NT2/D1 (cell line): Measurements from ENCODE around the gene CYP51A1.

Experiments
- YY1 ChIP-seq: IDR thresholded peaks from 2 replicates; pipeline ENCODE4 v1.6.1; 2011; ENCODE audit not compliant: insufficient read length, insufficient read depth
- ZNF274 ChIP-seq: IDR thresholded peaks from 2 replicates; pipeline ENCODE4 v1.6.1; 2011; ENCODE audit warnings: mild to moderate bottlenecking, low read depth, low read length

DNA sequence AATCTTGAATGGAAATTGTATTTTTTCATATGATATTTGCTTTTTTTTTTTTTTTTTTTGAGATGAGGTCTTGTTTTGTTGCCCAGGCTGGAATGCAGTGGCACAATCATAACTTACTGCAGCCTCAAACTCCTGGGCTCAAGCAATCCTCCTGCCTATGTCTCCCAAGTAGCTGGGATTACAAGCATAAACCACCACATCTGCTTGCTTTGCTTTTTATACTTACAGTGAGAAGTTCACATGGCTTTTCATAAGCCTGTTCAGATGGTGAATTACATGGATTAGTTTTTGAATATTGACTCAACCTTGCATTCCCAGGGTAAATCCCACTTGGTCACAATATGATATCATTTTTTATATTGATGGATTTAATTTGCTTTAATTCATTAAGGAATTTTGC lies 22.7 kb upstream of the CYP51A1 start:
- TF ChIP-seq YY1 = no peak
- TF ChIP-seq ZNF274 = no peak
